OCI-LY1 (cell line): ENCODE data around the gene TAS2R1.

Experiments used
- H2AFZ ChIP-seq: fragments of 200-600 bp; sonication (generic), shearing (Covaris generic); 2 replicates; pipeline ENCODE4 v1.6.0; 2014; ENCODE audit warnings: antibody characterized with exemption, mild to moderate bottlenecking, low read length
- H3F3A ChIP-seq: fragments of 200-600 bp; sonication (generic), shearing (Covaris generic); 2 replicates; pipeline ENCODE4 v1.6.0; 2014; ENCODE audit warnings: mild to moderate bottlenecking, antibody characterized with exemption, low read length, moderate library complexity; ENCODE audit not compliant: insufficient read depth
- H3K27ac ChIP-seq: fragments of 200-600 bp; sonication (generic); 2 replicates; pipeline ENCODE4 v1.5.1; 2014; ENCODE audit warnings: low read length, mixed run types, mild to moderate bottlenecking, low read depth; ENCODE audit not compliant: poor library complexity, severe bottlenecking
- H3K27me3 ChIP-seq: fragments of 200-600 bp; sonication (generic); 2 replicates; pipeline ENCODE4 v1.6.0; 2014; ENCODE audit warnings: antibody characterized with exemption, mild to moderate bottlenecking, low read length, moderate library complexity; ENCODE audit not compliant: insufficient read depth
- H3K36me3 ChIP-seq: fragments of 200-600 bp; sonication (generic); 2 replicates; pipeline ENCODE4 v1.6.1; 2014; ENCODE audit warnings: mild to moderate bottlenecking, antibody characterized with exemption, low read length, moderate library complexity, mixed read lengths; ENCODE audit not compliant: insufficient read depth
- H3K4me1 ChIP-seq: fragments of 200-600 bp; sonication (generic); 2 replicates; pipeline ENCODE4 v1.5.1; 2014; ENCODE audit warnings: mild to moderate bottlenecking, low read length, moderate library complexity; ENCODE audit not compliant: insufficient read depth, severe bottlenecking
- H3K4me2 ChIP-seq: fragments of 200-600 bp; sonication (generic), shearing (Covaris generic); 2 replicates; pipeline ENCODE4 v1.6.1; 2014; ENCODE audit warnings: low read length
- H3K4me3 ChIP-seq: fragments of 200-600 bp; sonication (generic); 2 replicates; pipeline ENCODE4 v1.5.1; 2014; ENCODE audit warnings: low read length, low read depth, mild to moderate bottlenecking, mixed read lengths; ENCODE audit not compliant: poor library complexity, severe bottlenecking
- H3K79me2 ChIP-seq: fragments of 200-600 bp; shearing (Covaris generic); 2 replicates; pipeline ENCODE4 v1.6.1; 2016; ENCODE audit warnings: mixed run types, low read length, mixed read lengths; ENCODE audit not compliant: insufficient read depth
- H3K9ac ChIP-seq: fragments of 200-600 bp; sonication (generic), shearing (Covaris generic); 2 replicates; pipeline ENCODE4 v1.6.1; 2014; ENCODE audit warnings: mild to moderate bottlenecking, low read length, mixed read lengths
- H3K9me2 ChIP-seq: fragments of 200-600 bp; sonication (generic), shearing (Covaris generic); 2 replicates; pipeline ENCODE4 v1.6.1; 2014; ENCODE audit warnings: low read depth, mild to moderate bottlenecking, low read length, mixed read lengths
- H3K9me3 ChIP-seq: fragments of 200-600 bp; shearing (Covaris generic); 2 replicates; pipeline ENCODE4 v1.6.1; 2014; ENCODE audit warnings: low read length, mixed read lengths
- H4K20me1 ChIP-seq: fragments of 200-600 bp; sonication (generic), shearing (Covaris generic); 2 replicates; pipeline ENCODE4 v1.6.0; 2016; ENCODE audit warnings: mild to moderate bottlenecking, low read length; ENCODE audit not compliant: insufficient read depth
- EZH2 ChIP-seq: fragments of 200-600 bp; sonication (generic), shearing (Covaris generic); IDR thresholded peaks from 2 replicates; pipeline ENCODE4 v1.8.0; 2017; ENCODE audit warnings: borderline replicate concordance, mixed run types, mild to moderate bottlenecking, antibody characterized with exemption, low read length, moderate library complexity, mixed read lengths
- TF ChIP-seq, protein P1 (sequence below): fragments of 200-600 bp; sonication (generic), shearing (Covaris generic); IDR thresholded peaks from 2 replicates; pipeline ENCODE4 v1.5.1; 2017; ENCODE audit warnings: mild to moderate bottlenecking, antibody characterized with exemption, low read length, moderate library complexity, mixed read lengths

The TAS2R1 gene

DNA sequence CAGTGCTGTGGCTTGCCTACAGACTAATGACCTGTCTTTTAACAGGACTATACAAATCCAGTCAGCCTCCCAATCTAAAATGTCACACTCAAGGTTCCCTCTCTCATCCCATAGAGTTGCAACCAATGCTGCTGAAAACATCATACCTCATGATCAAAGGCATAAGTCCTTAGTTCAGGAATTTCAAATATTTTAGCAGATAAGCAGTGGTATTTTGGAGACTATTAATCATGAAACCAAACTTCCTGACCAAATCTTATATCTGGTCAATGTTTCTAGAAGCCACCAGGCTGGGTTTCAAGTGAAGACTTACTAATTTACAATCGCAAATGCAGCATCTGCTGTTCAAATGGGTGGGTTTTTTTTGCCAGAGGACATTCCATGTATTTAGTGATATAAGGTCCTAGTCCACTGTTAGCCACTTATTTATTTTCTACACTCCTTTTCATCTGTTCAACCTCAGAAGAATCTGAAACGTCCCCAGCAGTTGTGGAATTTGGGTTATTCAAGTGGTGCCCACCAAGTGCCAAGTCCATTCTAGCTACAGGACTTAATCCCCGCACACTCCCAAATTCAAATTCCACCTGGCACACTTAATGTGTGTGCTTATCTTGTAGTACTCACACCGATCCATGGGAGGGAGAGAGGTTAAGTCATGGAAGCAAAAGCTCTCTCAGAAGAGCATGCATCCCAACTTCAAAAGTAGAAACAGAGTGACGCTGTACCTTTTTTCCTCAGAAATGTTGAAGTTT lies 5.8 kb downstream of the TAS2R1 start:
- Histone ChIP-seq H3K27ac (no peak overlapping the region), H3K9me2 (no peaks in the 10 kb centered on the region), H3K4me2 (no peak overlapping the region), H3K79me2 (no peaks in the 10 kb centered on the region), H3F3A (no peaks in the 10 kb centered on the region), H2AFZ (no peak overlapping the region), H3K36me3 (no peaks in the 10 kb centered on the region), H3K27me3 (no peaks in the 10 kb centered on the region), H4K20me1 (no peaks in the 10 kb centered on the region), H3K4me1 (no peaks in the 10 kb centered on the region), H3K9ac (no peak overlapping the region), H3K4me3 (no peak overlapping the region), H3K9me3 (no peaks in the 10 kb centered on the region)
- TF ChIP-seq, protein P1, sequence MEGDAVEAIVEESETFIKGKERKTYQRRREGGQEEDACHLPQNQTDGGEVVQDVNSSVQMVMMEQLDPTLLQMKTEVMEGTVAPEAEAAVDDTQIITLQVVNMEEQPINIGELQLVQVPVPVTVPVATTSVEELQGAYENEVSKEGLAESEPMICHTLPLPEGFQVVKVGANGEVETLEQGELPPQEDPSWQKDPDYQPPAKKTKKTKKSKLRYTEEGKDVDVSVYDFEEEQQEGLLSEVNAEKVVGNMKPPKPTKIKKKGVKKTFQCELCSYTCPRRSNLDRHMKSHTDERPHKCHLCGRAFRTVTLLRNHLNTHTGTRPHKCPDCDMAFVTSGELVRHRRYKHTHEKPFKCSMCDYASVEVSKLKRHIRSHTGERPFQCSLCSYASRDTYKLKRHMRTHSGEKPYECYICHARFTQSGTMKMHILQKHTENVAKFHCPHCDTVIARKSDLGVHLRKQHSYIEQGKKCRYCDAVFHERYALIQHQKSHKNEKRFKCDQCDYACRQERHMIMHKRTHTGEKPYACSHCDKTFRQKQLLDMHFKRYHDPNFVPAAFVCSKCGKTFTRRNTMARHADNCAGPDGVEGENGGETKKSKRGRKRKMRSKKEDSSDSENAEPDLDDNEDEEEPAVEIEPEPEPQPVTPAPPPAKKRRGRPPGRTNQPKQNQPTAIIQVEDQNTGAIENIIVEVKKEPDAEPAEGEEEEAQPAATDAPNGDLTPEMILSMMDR, result no peak

GRCh38 chr5:9623661-9624060 lies 6.5 kb downstream of the TAS2R1 start:
- Histone ChIP-seq H3K9ac (no peak overlapping the region), H3K9me3 (no peaks in the 10 kb centered on the region), H3F3A (no peaks in the 10 kb centered on the region), H3K36me3 (no peaks in the 10 kb centered on the region), H3K27ac (no peak overlapping the region), H3K4me1 (no peaks in the 10 kb centered on the region), H3K4me2 (no peak overlapping the region), H3K9me2 (no peaks in the 10 kb centered on the region), H3K4me3 (no peak overlapping the region), H3K79me2 (no peaks in the 10 kb centered on the region), H2AFZ (no peak overlapping the region), H4K20me1 (no peaks in the 10 kb centered on the region), H3K27me3 (no peaks in the 10 kb centered on the region)
- TF ChIP-seq, protein P1, result no peak
- TF ChIP-seq EZH2, result no peak

DNA sequence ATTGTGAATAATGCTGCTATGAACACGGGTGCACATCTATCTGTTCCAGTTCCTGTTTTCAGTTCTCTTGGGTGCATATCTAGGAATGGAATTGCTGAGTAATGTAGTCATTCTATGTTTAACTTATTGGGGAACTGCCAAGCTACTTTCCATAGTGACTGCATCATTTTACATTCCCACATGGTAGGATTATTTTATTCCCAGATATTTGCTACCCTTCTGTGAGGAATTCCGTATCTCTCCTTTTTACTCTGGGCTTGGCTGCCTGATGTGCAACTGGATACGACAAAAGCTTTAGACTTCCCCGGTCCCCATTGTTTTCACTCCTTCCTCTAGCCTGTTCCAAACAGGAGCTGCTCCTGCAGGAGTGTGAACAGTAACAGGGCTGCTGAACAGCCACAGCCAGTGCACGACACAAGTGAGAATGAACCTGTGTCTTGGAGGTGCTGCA lies 7.2 kb downstream of the TAS2R1 start:
- Histone ChIP-seq H3F3A (no peaks in the 10 kb centered on the region), H3K4me2 (no peak overlapping the region), H3K9me3 (no peaks in the 10 kb centered on the region), H3K27me3 (no peaks in the 10 kb centered on the region), H4K20me1 (no peaks in the 10 kb centered on the region), H3K4me1 (no peaks in the 10 kb centered on the region), H3K9me2 (no peaks in the 10 kb centered on the region), H3K27ac (no peak overlapping the region), H3K36me3 (no peaks in the 10 kb centered on the region), H3K79me2 (no peaks in the 10 kb centered on the region), H3K9ac (no peak overlapping the region), H3K4me3 (no peak overlapping the region), H2AFZ (no peak overlapping the region)
- TF ChIP-seq, protein P1, result no peak
- no peak for TF ChIP-seq EZH2
